K562 (cell line): ENCODE measurements around the gene SEPTIN14. TPM values are rescaled to one million over a fixed set of nuclear protein-coding genes. Genes with fewer than 3 reads are reported as not detected.

Source experiments
- ATAC-seq: fragments of 200-7000 bp; cut with Tn5 transposase; 3 replicates; pipeline ENCODE4 v1.9.1; 2020; ENCODE audit warnings: moderate library complexity
- BruUV-seq: library from RNA; stranded (reverse); fragments of 400-500 nt; replicated peaks from 2 replicates; lab custom pipeline; 2021; lab: Mats Ljungman, UMichigan
- CTCF ChIA-PET: fragments of 300-600 bp; formaldehyde crosslinking; extraction: SDS; loops from one replicate; lab custom pipeline; 2021; ENCODE audit warnings: low intra/inter-chr PET ratio; lab: Yijun Ruan, JAX
- POLR2A ChIA-PET: fragments of 300-600, 350-650 bp; sonication (Branson Sonifier 250); formaldehyde crosslinking; extraction: SDS; loops from one replicate; lab custom pipeline; 2021; ENCODE audit warnings: antibody characterized with exemption, inconsistent platforms; lab: Yijun Ruan, JAX
- DNase-seq, 4 experiments: peaks; one replicate each; pipeline versions ENCODE4 v3.0.0 to v3.0.0-alpha.2; 2011 to 2018; ENCODE audit warnings: low spot score in 3 of 4, mixed read lengths in 3 of 4; ENCODE audit errors: extremely low read depth in 1 of 4
- FAIRE-seq: peaks from 2 replicates; lab custom pipeline; 2011; peaks lifted over from hg19 to GRCh38; lab: Jason Lieb, UNC
- H2AFZ ChIP-seq: 2 replicates; pipeline ENCODE4 v1.6.0; 2011; ENCODE audit warnings: low read depth, low read length, control low read depth, inconsistent platforms
- H3K27ac ChIP-seq: fragments of 200-600 bp; 3 replicates; pipeline ENCODE4 v1.8.0; 2011; ENCODE audit warnings: low read depth, mild to moderate bottlenecking, control low read depth, inconsistent platforms, low read length, moderate library complexity, mixed read lengths; ENCODE audit errors: extremely low read depth
- H3K27me3 ChIP-seq, 2 experiments: fragments of 300-600 bp in 1 of 2; 2 replicates in 1 of 2; 3 replicates in 1 of 2; pipeline versions ENCODE4 v1.6.0 to v1.8.0; 2011; ENCODE audit warnings: inconsistent platforms in 2 of 2, low read length in 2 of 2, mild to moderate bottlenecking in 1 of 2, mixed read lengths in 1 of 2, moderate library complexity in 1 of 2; ENCODE audit not compliant: control insufficient read depth in 2 of 2, insufficient read depth in 2 of 2
- H3K36me3 ChIP-seq: fragments of 300-600 bp; 3 replicates; pipeline ENCODE4 v1.8.0; 2011; ENCODE audit warnings: mild to moderate bottlenecking, low read length, inconsistent platforms; ENCODE audit not compliant: control insufficient read depth, insufficient read depth
- H3K4me1 ChIP-seq, 2 experiments: fragments of 200-600 bp in 1 of 2; replicated peaks in 1 of 2; 2 replicates in 1 of 2; 3 replicates in 1 of 2; pipeline versions ENCODE4 v1.5.1 to v1.8.0; 2011; ENCODE audit warnings: inconsistent platforms in 2 of 2, low read length in 2 of 2, mild to moderate bottlenecking in 1 of 2, mixed read lengths in 1 of 2, moderate library complexity in 1 of 2; ENCODE audit not compliant: control insufficient read depth in 2 of 2, insufficient read depth in 2 of 2
- H3K4me2 ChIP-seq: 2 replicates; pipeline ENCODE4 v1.6.1; 2011; ENCODE audit warnings: low read length, control low read depth, inconsistent platforms, mixed read lengths; ENCODE audit not compliant: insufficient read depth
- H3K4me3 ChIP-seq: fragments of 200-600 bp; sonication (generic), shearing (Covaris generic); 2 replicates; pipeline ENCODE4 v1.5.1; 2016; ENCODE audit warnings: control low read depth, inconsistent platforms
- H3K79me2 ChIP-seq: fragments of 200-600 bp; 3 replicates; pipeline ENCODE4 v1.8.0; 2011; ENCODE audit warnings: low read length, inconsistent platforms; ENCODE audit not compliant: control insufficient read depth, insufficient read depth
- H3K9ac ChIP-seq, 2 experiments: 2 replicates each; pipeline versions ENCODE4 v1.6.0 to v1.6.1; 2011; ENCODE audit warnings: low read depth in 2 of 2, low read length in 2 of 2, control low read depth in 1 of 2, inconsistent platforms in 1 of 2, mild to moderate bottlenecking in 1 of 2, mixed read lengths in 1 of 2; ENCODE audit not compliant: insufficient read depth in 1 of 2
- H3K9me1 ChIP-seq: one replicate; pipeline ENCODE4 v1.6.0; 2011; ENCODE audit warnings: inconsistent platforms, mild to moderate bottlenecking, low read length, moderate library complexity; ENCODE audit not compliant: control insufficient read depth, insufficient read depth
- H3K9me3 ChIP-seq: replicated peaks from 2 replicates; pipeline ENCODE4 v1.5.1; 2011; ENCODE audit warnings: low read depth, low read length, inconsistent platforms; ENCODE audit not compliant: control insufficient read depth, insufficient read depth
- H4K20me1 ChIP-seq: replicated peaks from 2 replicates; pipeline ENCODE4 v1.6.1; 2011; ENCODE audit warnings: low read length, inconsistent platforms, mixed read lengths; ENCODE audit not compliant: control insufficient read depth, insufficient read depth
- ARID2 ChIP-seq: fragments of 450-650 bp; IDR thresholded peaks from 2 replicates; pipeline ENCODE4 v1.6.1; 2017; ENCODE audit warnings: antibody characterized with exemption, mild to moderate bottlenecking
- BDP1 ChIP-seq: IDR thresholded peaks from 3 replicates; pipeline ENCODE4 v1.6.1; 2011; ENCODE audit not compliant: insufficient read length, insufficient read depth
- GTF2A2 ChIP-seq: IDR thresholded peaks from 2 replicates; pipeline ENCODE4 v1.6.1; 2016; ENCODE audit warnings: mild to moderate bottlenecking, missing genetic modification characterization, missing compliant biosample characterization
- KAT7 ChIP-seq: sonication (generic); formaldehyde crosslinking; IDR thresholded peaks from 2 replicates; pipeline ENCODE4 v1.8.0; 2022; ENCODE audit warnings: missing genetic modification reagents, mild to moderate bottlenecking, borderline replicate concordance
- SETDB1 ChIP-seq: IDR thresholded peaks from one replicate; pipeline ENCODE4 v1.6.1; 2012; ENCODE audit warnings: low read length, control low read depth, inconsistent platforms
- STAT5A ChIP-seq: IDR thresholded peaks from 2 replicates; pipeline ENCODE4 v1.6.1; 2012; ENCODE audit warnings: low read length, inconsistent platforms, borderline replicate concordance
- TARDBP ChIP-seq: fragments of 450-650 bp; IDR thresholded peaks from 2 replicates; pipeline ENCODE4 v1.6.1; 2016
- WGBS: fragments of 100-300 bp; shearing (Covaris generic); methylation state at CpG from one replicate; pipeline ENCODE4 v1.1.6; 2016; ENCODE audit warnings: low coverage, mixed read lengths; ENCODE audit not compliant: insufficient coverage; ENCODE audit errors: missing lambda C conversion rate; 5-methylcytosine and 5-hydroxymethylcytosine counted together
- in situ Hi-C: fragments of 300-500 bp; cut with MboI; formaldehyde crosslinking; loops from 4 replicates; pipeline ENCODE4 v1.15.0; 2018; ENCODE audit warnings: inconsistent platforms, mixed read lengths
- intact Hi-C: fragments of 100-400 bp; cut with micrococcal nuclease; formaldehyde crosslinking; loops from 2 replicates; pipeline ENCODE4 v1.14.2; 2022
- polyA plus RNA-seq, 8 experiments: library from polyadenylated mRNA; depleted of rRNA in 4 of 8; stranded (reverse) in 5 of 8; unstranded in 3 of 8; fragments of >200 nt; fragmentation: Nextera tagmentation in 2 of 8; fragmentation: Illumina TruSeq in 1 of 8; extraction: Ambion mirVana in 2 of 8; extraction: Trizol in 1 of 8; gene quantifications; 2 replicates each; pipeline versions ENCODE4 v1.2.1 to v1.2.3, GENCODE V29; 2011 to 2014; ENCODE audit warnings: inconsistent platforms in 1 of 8, missing spikeins in 1 of 8
- total RNA-seq, 7 experiments: library from RNA; depleted of rRNA in 6 of 7; stranded (reverse); fragments of >200 nt in 6 of 7; fragmentation: Illumina TruSeq in 2 of 7; extraction: Trizol in 2 of 7; gene quantifications; 2 replicates each; pipeline versions ENCODE4 v1.2.1 to v1.2.3, GENCODE V29; 2011 to 2021; ENCODE audit warnings: low replicate concordance in 1 of 7
- TF ChIP-seq, protein P1 (sequence below): fragments of 450-650 bp; formaldehyde crosslinking; IDR thresholded peaks from 2 replicates; pipeline ENCODE4 v1.4.0; 2020; ENCODE audit warnings: mild to moderate bottlenecking, moderate library complexity

The SEPTIN14 gene
- total and polyA plus RNA-seq, 9 of the 15 experiments (the other 6 are each of a cell fraction or from before 2014, with no cell fraction given), result 0.04 to 0.10 (median 0.04) TPM; not detected in 1

DNA sequence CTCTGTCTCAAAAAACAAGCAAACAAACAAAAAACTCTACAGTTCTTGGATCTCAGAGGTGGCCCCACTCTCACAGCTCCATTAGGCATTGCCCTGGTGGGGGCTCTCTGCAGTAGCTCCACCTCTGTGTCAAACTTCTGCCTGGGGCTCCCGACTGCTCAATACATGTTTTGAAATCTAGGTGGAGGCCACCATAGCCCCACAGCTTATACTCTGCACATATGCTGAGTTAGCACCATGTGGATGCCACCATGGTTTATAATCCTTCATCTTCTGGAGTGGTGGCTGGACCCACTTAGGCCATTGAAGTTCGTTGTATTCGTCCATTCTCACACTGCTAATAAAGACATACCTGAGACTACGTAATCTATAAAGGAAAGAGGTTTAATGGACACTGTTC is 78.4 kb downstream of the SEPTIN14 start (continued):
- TF ChIP-seq GTF2A2 (tag) (no peak), ARID2 (no peak), KAT7 (CRISPR knock-in tag) (no peak), SETDB1 (no peak), TARDBP (no peak), BDP1 (no peak)
- TF ChIP-seq, protein P1, sequence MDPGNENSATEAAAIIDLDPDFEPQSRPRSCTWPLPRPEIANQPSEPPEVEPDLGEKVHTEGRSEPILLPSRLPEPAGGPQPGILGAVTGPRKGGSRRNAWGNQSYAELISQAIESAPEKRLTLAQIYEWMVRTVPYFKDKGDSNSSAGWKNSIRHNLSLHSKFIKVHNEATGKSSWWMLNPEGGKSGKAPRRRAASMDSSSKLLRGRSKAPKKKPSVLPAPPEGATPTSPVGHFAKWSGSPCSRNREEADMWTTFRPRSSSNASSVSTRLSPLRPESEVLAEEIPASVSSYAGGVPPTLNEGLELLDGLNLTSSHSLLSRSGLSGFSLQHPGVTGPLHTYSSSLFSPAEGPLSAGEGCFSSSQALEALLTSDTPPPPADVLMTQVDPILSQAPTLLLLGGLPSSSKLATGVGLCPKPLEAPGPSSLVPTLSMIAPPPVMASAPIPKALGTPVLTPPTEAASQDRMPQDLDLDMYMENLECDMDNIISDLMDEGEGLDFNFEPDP (CRISPR knock-in tag), result no peak
- TF ChIP-seq, all 486 proteins: peak for 0

DNA sequence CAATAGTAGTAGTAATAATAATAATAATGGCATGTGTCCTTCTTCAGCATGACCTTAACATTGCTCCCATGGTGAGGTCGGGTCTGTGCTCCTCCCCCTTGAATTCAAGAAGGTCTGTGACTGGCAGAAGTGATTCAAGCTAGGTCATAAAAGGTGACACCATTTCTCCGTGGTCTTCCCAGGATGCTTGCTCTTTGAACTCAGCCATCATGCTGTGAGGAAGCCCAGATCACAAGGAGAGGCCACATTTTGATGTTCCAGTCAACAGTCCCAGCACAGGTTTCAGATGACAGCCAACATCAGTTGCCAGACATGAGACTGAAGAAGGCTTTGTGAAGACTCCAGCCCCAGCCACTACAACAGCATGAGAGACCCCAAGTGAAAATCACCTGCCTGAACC is 83.9 kb downstream of the SEPTIN14 start:
- H3K4me3 ChIP-seq, result no peak overlapping the region
- H4K20me1 ChIP-seq, result no peaks in the 10 kb centered on the region
- H3K27me3 ChIP-seq, result no peaks in the 10 kb centered on the region; a peak in 2 of 5 replicates
- POLR2A ChIA-PET, result no interaction called here
- H2AFZ ChIP-seq, result no peak overlapping the region
- intact Hi-C loops, result no loop called here
- H3K79me2 ChIP-seq, result no peaks in the 10 kb centered on the region
- 0% methylated on average over 2 of the region's 2 CpGs for WGBS
- CTCF ChIA-PET, result no interaction called here
- no peaks in the 10 kb centered on the region for H3K9me1 ChIP-seq
- H3K9ac ChIP-seq, result no peak overlapping the region
- no TSS peak for BruUV-seq
- H3K27ac ChIP-seq, result no peak overlapping the region
- H3K9me3 ChIP-seq, result no peaks in the 10 kb centered on the region
- no peaks in the 10 kb centered on the region for H3K4me1 ChIP-seq
- ATAC-seq (no peak), FAIRE-seq (no peak)
- no peaks in the 10 kb centered on the region for H3K36me3 ChIP-seq
- no peak for TF ChIP-seq STAT5A
- TF ChIP-seq, all 486 proteins: peak for 0
- no peak for DNase-seq
- H3K4me2 ChIP-seq, result no peak overlapping the region
- in situ Hi-C loops, result no loop called here
